ENCODE measurements around the gene SKAP1. TPM values are rescaled to one million over a fixed set of nuclear protein-coding genes. Genes with fewer than 3 reads are reported as not detected.

SKAP1 gene
- total RNA-seq, 4 donors from 2014 or later: 0.93 to 1.9 (median 1.1) TPM; not detected in 1

DNA sequence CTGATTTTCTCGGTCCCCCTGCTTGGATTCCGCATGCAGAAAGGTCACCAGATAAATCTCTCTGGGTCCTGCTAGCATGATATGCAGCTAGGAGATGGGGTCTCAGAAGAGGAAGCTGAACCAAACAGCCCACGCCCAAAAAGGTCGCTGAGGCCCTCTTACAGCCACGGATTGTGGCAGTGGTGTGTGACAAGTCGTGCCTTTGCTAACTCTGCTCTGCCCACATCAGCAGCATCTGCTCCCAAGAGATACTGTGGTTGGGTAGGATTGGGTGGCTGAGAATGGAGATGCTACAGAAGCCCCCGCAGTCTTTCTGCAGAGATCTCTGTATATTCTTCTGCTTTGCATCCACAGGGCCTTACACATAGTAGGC is 15.2 kb upstream of the SKAP1 start:
- ATAC-seq (ENCODE audit: low FRiP score) (no peak), DNase-seq (ENCODE audit: low spot score) (no peak)
- TF ChIP-seq, protein P1, sequence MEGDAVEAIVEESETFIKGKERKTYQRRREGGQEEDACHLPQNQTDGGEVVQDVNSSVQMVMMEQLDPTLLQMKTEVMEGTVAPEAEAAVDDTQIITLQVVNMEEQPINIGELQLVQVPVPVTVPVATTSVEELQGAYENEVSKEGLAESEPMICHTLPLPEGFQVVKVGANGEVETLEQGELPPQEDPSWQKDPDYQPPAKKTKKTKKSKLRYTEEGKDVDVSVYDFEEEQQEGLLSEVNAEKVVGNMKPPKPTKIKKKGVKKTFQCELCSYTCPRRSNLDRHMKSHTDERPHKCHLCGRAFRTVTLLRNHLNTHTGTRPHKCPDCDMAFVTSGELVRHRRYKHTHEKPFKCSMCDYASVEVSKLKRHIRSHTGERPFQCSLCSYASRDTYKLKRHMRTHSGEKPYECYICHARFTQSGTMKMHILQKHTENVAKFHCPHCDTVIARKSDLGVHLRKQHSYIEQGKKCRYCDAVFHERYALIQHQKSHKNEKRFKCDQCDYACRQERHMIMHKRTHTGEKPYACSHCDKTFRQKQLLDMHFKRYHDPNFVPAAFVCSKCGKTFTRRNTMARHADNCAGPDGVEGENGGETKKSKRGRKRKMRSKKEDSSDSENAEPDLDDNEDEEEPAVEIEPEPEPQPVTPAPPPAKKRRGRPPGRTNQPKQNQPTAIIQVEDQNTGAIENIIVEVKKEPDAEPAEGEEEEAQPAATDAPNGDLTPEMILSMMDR (IDR thresholded peaks at IDR 0.05): no peak

DNA sequence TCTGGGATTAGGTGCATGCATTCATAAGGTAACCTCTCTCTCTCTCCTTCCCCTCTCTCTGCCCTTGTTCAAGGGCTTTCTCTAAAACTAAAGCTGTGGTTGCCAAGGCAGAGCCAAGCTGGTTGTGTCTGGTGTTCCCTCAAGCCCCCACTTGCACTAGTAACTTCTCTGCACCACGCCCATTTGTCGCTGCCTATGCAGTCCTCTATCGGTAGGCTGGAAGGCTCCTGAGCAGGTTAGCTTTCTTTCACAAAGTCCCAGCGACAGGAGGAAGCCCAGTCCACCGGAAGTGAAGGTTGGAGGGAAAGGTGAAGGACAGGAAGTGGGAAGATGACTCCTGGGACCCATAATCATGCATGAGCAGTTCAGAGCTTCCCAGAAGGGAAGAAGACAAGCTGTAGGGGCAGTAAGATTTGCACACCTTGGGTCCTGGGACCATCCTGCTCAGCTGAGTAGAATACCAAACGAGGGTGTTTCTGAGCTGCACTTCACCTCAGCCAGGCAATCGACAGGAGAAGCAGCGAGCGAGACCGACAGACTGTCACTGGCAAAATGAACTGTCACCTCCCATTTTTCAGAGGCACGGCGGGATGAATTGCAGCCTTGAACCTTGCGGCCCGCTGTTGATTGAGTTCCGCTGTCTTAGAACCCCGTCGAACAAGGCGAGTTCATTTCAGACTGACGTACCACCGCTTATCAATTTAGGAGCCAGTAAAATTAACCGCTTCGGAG is 14.7 kb upstream of the SKAP1 start:
- ATAC-seq (ENCODE audit: low FRiP score) (no peak), DNase-seq (ENCODE audit: low spot score) (no peak)
- TF ChIP-seq, protein P1 (IDR thresholded peaks at IDR 0.05): no peak

DNA sequence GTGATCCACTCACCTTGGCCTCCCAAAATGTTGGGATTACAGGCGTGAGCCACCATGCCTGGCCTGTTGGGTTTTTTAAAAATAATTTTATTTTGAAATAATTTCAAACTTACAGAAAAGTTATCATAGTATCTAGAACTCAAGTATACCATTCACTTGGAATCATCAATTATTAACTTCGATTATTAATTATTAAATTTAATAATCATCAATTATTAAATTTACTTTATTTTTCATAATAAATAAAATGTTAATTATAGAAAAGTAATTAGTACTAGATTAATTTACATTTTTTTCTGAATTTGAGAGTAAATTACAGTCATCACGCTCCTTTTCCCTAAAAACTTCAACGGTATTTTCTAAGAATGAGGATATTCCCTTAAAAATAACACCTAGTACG is 13.7 kb upstream of the SKAP1 start:
- no peak for ATAC-seq (ENCODE audit: low FRiP score)
- TF ChIP-seq, protein P1 (IDR thresholded peaks at IDR 0.05): no peak
- DNase-seq (ENCODE audit: low spot score): no peak

DNA sequence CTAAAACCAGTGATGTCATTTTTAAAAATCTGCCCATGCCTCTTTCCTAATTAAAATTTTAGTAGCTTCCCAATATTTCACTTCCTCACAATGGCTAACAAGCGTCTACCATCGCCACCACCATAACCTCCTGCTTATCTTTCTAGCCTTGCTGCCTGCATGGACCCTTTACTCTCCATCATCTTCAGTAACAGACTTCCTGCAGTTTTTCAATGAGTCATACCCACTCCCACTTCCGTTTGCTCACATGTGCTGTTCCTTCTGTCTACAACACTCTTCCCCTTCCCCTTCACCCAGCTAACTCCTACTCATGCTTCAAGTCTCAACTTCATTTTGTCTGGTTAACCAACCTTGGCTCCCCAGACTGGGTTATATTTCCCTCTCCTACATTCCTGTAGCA is 12.8 kb upstream of the SKAP1 start:
- TF ChIP-seq, protein P1 (IDR thresholded peaks at IDR 0.05): no peak
- ATAC-seq (ENCODE audit: low FRiP score) (no peak), DNase-seq (ENCODE audit: low spot score) (no peak)

DNA sequence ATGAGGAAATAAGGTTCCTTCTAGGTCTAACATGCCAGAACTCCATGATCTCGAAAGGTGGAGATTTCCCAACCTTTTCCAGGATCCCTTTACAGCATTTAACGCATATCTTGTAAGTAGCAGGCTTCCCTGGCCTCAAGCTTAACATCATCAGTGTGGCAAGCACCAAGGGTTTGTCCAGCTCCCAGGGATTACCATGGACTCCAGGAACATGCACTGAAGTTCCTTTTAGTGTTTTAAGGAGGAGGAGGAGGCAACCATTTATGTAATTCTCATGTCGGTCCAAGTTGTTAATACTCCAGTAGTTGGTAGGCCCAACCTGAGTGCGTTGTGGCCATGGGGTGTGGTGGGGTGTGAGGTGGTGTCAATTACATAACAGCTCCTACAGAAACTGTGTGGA is 11.8 kb upstream of the SKAP1 start:
- DNase-seq (ENCODE audit: low spot score): no peak
- ATAC-seq (ENCODE audit: low FRiP score): no peak
- TF ChIP-seq, protein P1 (IDR thresholded peaks at IDR 0.05): no peak

DNA sequence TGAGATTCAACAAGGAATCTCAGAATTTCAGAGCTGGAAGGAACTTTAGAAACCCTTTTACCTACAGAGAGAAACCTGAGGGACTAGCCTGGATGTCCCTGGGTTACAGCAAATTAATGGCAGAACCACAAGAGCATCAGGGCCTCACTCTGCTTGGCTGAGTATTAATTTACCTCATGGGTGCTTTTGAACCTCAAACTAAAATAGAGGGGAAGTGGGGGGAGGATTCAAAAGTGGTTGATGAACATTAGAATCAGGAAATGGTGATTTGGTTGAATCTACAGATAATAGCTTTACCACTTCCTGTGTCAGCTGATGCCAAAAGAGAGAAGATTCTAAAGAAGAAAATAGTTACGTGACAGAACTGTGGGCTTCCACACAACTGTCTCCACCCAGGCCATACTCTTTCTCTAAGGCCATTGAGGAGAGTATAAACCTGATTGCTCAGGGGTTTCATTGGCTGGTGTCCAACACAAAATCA is 11.3 kb upstream of the SKAP1 start:
- DNase-seq (ENCODE audit: low spot score): no peak
- TF ChIP-seq, protein P1 (IDR thresholded peaks at IDR 0.05): no peak
- no peak for ATAC-seq (ENCODE audit: low FRiP score)

DNA sequence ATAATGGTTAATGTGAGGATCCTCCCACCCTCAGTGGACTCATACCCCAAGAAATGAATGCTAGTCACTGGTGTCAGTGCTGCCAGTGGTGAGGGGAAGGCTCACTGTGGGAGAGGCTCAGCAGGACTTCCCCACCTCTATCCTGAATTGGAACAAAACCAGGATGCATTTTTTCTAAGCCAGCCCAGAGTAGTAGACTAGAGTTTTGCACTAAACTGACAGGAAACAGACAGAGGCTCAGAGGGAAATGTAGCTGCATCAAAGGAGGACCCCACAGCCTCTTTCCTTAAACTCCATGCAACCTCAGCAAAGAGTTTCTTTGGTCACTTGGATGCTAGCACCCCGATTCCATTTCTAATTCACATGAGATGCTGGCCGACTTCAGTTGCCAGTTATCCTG is 10.7 kb upstream of the SKAP1 start:
- ATAC-seq (ENCODE audit: low FRiP score): no peak
- TF ChIP-seq, protein P1 (IDR thresholded peaks at IDR 0.05): no peak
- DNase-seq (ENCODE audit: low spot score): no peak

Measured in omental fat pad (tissue), 4 donors.